Brain pericyte (primary cell): ENCODE results near the gene GRIK2.

ENCODE experiments used
- DNase-seq: peaks from one replicate; pipeline ENCODE4 v3.0.0-alpha.2; 2012; ENCODE audit warnings: low read depth, low spot score

Gene GRIK2

GRCh38 chr6:101878554-101879276 lies 485.2 kb downstream of the GRIK2 start:
- DNase-seq, result no peak

- DNase-seq, result no peak
Observed at GRCh38 chr6:101879782-101880181, 486.3 kb downstream of the GRIK2 start.

- no peak for DNase-seq
Observed at GRCh38 chr6:101883505-101883904, 490.0 kb downstream of the GRIK2 start.

- DNase-seq, result no peak
Observed at GRCh38 chr6:101887532-101887931, 494.0 kb downstream of the GRIK2 start.

GRCh38 chr6:101907356-101908217 lies 514.1 kb downstream of the GRIK2 start:
- no peak for DNase-seq

GRCh38 chr6:101909366-101909765 lies 515.9 kb downstream of the GRIK2 start:
- no peak for DNase-seq

GRCh38 chr6:101912311-101912710 lies 518.8 kb downstream of the GRIK2 start:
- DNase-seq, result no peak

- DNase-seq, result no peak
Observed at GRCh38 chr6:101918471-101918870, 525.0 kb downstream of the GRIK2 start.

GRCh38 chr6:101921829-101922450 lies 528.4 kb downstream of the GRIK2 start:
- DNase-seq, result no peak

- no peak for DNase-seq
Observed at GRCh38 chr6:101926149-101926925, 532.8 kb downstream of the GRIK2 start.

- no peak for DNase-seq
Observed at GRCh38 chr6:101931766-101932165, 538.3 kb downstream of the GRIK2 start.

- no peak for DNase-seq
Observed at GRCh38 chr6:101932704-101933103, 539.2 kb downstream of the GRIK2 start.

GRCh38 chr6:101935732-101936131 lies 542.2 kb downstream of the GRIK2 start:
- no peak for DNase-seq

- no peak for DNase-seq
Observed at GRCh38 chr6:101936516-101936915, 543.0 kb downstream of the GRIK2 start.

- no peak for DNase-seq
Observed at GRCh38 chr6:101937108-101937507, 543.6 kb downstream of the GRIK2 start.

- no peak for DNase-seq
Observed at GRCh38 chr6:101940391-101940790, 546.9 kb downstream of the GRIK2 start.

- no peak for DNase-seq
Observed at GRCh38 chr6:101956961-101957360, 563.5 kb downstream of the GRIK2 start.

GRCh38 chr6:101961357-101961756 lies 567.8 kb downstream of the GRIK2 start:
- no peak for DNase-seq

- DNase-seq, result no peak
Observed at GRCh38 chr6:101980924-101981323, 587.4 kb downstream of the GRIK2 start.

GRCh38 chr6:101986476-101986875 lies 593.0 kb downstream of the GRIK2 start:
- DNase-seq, result no peak

- no peak for DNase-seq
Observed at GRCh38 chr6:101992286-101992685, 598.8 kb downstream of the GRIK2 start.

- no peak for DNase-seq
Observed at GRCh38 chr6:101994521-101994920, 601.0 kb downstream of the GRIK2 start.
